Activated B cell treated with CpG ODN at 0.5 μM for 24 hours (primary cell): ENCODE data around the gene MYDGF. TPM values are rescaled to one million over a fixed set of nuclear protein-coding genes. Genes with fewer than 3 reads are reported as not detected.

Experiments
- ATAC-seq: fragments of 200-7000 bp; cut with Tn5 transposase; one replicate; pipeline ENCODE4 v1.10.0; 2021; ENCODE audit warnings: low read depth, mild to moderate bottlenecking, moderate library complexity
- CTCF ChIA-PET: fragments of 350-600 bp; sonication (Branson Sonifier 250); formaldehyde crosslinking; loops from one replicate; lab custom pipeline; 2021; ENCODE audit warnings: antibody characterized with exemption; lab: Charles Lee
- POLR2A ChIA-PET: fragments of 350-600 bp; sonication (Branson Sonifier 250); formaldehyde crosslinking; loops from one replicate; lab custom pipeline; 2021; ENCODE audit warnings: antibody characterized with exemption; lab: Charles Lee
- DNase-seq: peaks from one replicate; pipeline ENCODE4 v3.0.0; 2022
- H3K27ac Mint-ChIP-seq: one replicate; pipeline ENCODE4 v1.8.0; 2020; ENCODE audit warnings: mixed read lengths
- H3K27me3 Mint-ChIP-seq: one replicate; pipeline ENCODE4 v1.8.0; 2021; ENCODE audit warnings: mixed read lengths
- H3K36me3 Mint-ChIP-seq: one replicate; pipeline ENCODE4 v1.8.0; 2021; ENCODE audit warnings: low read depth, mixed read lengths
- H3K4me1 Mint-ChIP-seq: one replicate; pipeline ENCODE4 v1.8.0; 2021; ENCODE audit warnings: mixed read lengths
- H3K4me3 Mint-ChIP-seq: one replicate; pipeline ENCODE4 v1.8.0; 2020; ENCODE audit warnings: mild to moderate bottlenecking, mixed read lengths
- H3K9me3 Mint-ChIP-seq: one replicate; pipeline ENCODE4 v1.8.0; 2020; ENCODE audit warnings: mixed read lengths
- intact Hi-C: fragments of 100-400 bp; cut with micrococcal nuclease; formaldehyde crosslinking; loops from one replicate; pipeline ENCODE4 v1.15.1; 2024
- total RNA-seq: library from RNA; stranded (reverse); gene quantifications from 2 replicates; pipeline ENCODE4 v1.2.3, GENCODE V29; 2022
- TF ChIP-seq, protein P1 (sequence below): fragments of 200-600 bp; IDR thresholded peaks from one replicate; pipeline ENCODE4 v1.8.0; 2022; ENCODE audit warnings: antibody characterized with exemption, mild to moderate bottlenecking

The MYDGF gene
- total RNA-seq, 1 donor from 2014 or later: 30.9 TPM

DNA sequence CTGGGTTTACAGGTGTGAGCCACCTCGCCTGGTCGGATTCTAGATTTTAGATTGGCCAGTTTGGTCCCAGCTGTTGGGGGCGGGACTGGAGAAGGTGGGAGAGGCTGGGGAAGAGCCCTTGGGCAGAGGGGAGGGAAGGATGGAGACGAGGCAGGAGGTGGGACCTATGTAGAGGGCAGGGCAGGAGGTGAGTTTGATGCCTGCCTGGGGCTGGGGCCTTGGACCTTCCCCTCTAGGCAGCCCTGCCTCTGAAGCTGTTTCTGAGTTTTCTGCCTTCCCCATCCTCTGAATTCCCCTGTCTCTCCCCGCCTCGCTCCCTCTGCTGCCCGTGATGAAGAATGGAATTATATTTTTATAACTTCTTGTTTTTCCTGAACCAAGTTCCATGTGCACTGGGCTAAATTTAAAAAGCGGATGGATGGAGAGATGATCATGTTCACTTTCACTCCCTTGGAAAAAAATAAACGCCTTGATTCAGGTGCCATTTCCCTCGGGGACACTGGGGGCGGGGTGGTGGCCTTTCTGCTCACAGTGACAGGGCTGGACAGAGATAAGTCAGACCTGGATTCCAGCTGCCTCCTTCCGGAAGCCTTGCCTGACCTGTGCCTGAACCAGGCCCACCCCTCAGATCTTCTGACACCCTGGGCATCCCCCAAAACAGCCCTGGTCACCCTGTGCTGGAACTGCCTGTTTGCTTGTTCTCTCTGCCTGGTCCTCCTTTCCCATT is 47.3 kb downstream of the MYDGF start:
- no peak for ATAC-seq

GRCh38 chr19:4620675-4621074 is 49.5 kb downstream of the MYDGF start:
- DNase-seq (no peak), ATAC-seq (no peak)
- POLR2A ChIA-PET: no interaction called here
- Mint-ChIP-seq H3K27ac (no peak overlapping the region), H3K27me3 (peaks cover 15% of the 10 kb centered on the region), H3K9me3 (no peaks in the 10 kb centered on the region), H3K4me1 (no peaks in the 10 kb centered on the region), H3K4me3 (no peak overlapping the region), H3K36me3 (no peaks in the 10 kb centered on the region)
- CTCF ChIA-PET: interaction anchor here (1.0 kb wide), 1 partner anchor 28 kb away, joined by 4 read pairs; no protein-coding TSS in a partner anchor
- intact Hi-C loops: no loop called here
- TF ChIP-seq, protein P1, sequence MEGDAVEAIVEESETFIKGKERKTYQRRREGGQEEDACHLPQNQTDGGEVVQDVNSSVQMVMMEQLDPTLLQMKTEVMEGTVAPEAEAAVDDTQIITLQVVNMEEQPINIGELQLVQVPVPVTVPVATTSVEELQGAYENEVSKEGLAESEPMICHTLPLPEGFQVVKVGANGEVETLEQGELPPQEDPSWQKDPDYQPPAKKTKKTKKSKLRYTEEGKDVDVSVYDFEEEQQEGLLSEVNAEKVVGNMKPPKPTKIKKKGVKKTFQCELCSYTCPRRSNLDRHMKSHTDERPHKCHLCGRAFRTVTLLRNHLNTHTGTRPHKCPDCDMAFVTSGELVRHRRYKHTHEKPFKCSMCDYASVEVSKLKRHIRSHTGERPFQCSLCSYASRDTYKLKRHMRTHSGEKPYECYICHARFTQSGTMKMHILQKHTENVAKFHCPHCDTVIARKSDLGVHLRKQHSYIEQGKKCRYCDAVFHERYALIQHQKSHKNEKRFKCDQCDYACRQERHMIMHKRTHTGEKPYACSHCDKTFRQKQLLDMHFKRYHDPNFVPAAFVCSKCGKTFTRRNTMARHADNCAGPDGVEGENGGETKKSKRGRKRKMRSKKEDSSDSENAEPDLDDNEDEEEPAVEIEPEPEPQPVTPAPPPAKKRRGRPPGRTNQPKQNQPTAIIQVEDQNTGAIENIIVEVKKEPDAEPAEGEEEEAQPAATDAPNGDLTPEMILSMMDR: no peak

More for the DNA sequence above, 47.3 kb downstream of the MYDGF start:
- peaks cover 15% of the 10 kb centered on the region for H3K27me3 Mint-ChIP-seq
- no peaks in the 10 kb centered on the region for H3K36me3 Mint-ChIP-seq
- ChIA-PET POLR2A (interaction anchor here (0.5 kb wide), 1 partner anchor 1584 kb away, joined by 7 read pairs; no protein-coding TSS in a partner anchor), CTCF (no interaction called here)
- H3K27ac Mint-ChIP-seq: no peak overlapping the region
- H3K9me3 Mint-ChIP-seq: no peaks in the 10 kb centered on the region
- intact Hi-C loops: no loop called here
- H3K4me1 Mint-ChIP-seq: no peaks in the 10 kb centered on the region
- no peak overlapping the region for H3K4me3 Mint-ChIP-seq
- DNase-seq: no peak
- TF ChIP-seq, protein P1: no peak

DNA sequence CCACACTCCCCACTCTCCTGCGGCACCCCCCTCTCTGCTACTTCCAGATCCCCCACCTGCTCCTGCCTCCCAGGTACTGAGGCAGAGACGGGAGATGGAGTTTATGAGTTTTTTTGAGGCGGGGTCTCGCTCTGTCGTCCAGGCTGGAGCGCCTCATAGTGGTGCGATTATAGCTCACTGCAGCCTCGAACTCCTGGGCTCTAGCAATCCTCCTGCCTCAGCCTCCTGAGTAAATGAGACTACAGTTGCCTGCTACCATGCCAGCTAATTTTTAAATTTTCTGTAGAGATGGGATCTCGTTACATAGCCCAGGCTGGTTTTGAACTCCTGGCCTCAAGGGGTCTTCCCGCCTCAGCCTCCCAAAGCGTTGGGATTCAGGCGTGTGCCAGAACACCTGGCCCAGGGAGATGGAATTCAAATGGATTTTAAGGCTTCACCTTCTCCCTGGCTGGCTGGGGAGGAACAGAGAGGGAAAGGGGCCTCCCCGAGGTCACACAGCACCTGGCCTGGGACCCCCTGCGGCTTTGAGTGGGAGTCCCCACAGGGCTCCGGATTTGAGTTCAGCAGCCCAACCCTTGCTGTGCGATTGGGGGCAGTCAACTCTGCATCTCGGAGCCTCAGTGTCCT is 50.4 kb downstream of the MYDGF start:
- Mint-ChIP-seq H3K9me3 (no peaks in the 10 kb centered on the region), H3K27me3 (peaks cover 17% of the 10 kb centered on the region), H3K36me3 (no peaks in the 10 kb centered on the region), H3K4me3 (no peak overlapping the region), H3K27ac (no peak overlapping the region), H3K4me1 (no peaks in the 10 kb centered on the region)
- intact Hi-C loops: no loop called here
- ATAC-seq: no peak
- ChIA-PET POLR2A (no interaction called here), CTCF (no interaction called here)
- DNase-seq: no peak
- TF ChIP-seq, protein P1: no peak

DNA sequence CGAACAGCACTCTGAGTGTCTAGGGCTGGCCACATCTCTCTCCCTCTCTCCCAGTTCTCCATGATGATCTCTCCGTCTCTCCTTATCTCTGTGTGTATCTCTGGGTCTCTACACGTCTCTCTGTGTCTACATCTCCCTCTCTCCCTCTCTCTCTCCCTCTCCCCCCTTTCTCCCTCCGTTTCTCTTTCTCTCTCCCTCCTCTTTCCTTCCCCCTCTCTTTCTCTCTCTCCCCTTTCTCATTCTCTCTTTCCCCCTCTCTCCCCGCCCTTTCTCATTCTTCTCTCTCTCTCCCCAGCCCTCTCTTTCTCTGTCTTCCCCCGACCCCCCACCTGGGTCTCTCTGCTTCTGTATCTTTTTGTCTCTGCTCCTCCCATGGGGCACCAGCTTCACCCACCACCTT is 52.1 kb downstream of the MYDGF start:
- Mint-ChIP-seq H3K27ac (no peak overlapping the region), H3K9me3 (no peaks in the 10 kb centered on the region), H3K4me1 (no peaks in the 10 kb centered on the region), H3K4me3 (no peak overlapping the region), H3K27me3 (peaks cover 13% of the 10 kb centered on the region), H3K36me3 (no peaks in the 10 kb centered on the region)
- TF ChIP-seq, protein P1: no peak
- DNase-seq (no peak), ATAC-seq (no peak)
- ChIA-PET CTCF (interaction anchor here (1.4 kb wide), 1 partner anchor 15 kb away, joined by 5 read pairs; no protein-coding TSS in a partner anchor), POLR2A (no interaction called here)
- intact Hi-C loops: no loop called here

- ATAC-seq (no peak), DNase-seq (no peak)
- H3K27ac Mint-ChIP-seq: no peak overlapping the region
- no peak overlapping the region for H3K4me3 Mint-ChIP-seq
- POLR2A ChIA-PET: no interaction called here
- no peaks in the 10 kb centered on the region for H3K9me3 Mint-ChIP-seq
- peaks cover 15% of the 10 kb centered on the region for H3K27me3 Mint-ChIP-seq
- peaks cover 7% of the 10 kb centered on the region for H3K4me1 Mint-ChIP-seq
- intact Hi-C loops: no loop called here
- TF ChIP-seq, protein P1: no peak
- H3K36me3 Mint-ChIP-seq: no peaks in the 10 kb centered on the region
- CTCF ChIA-PET: no interaction called here
These were observed 56.8 kb downstream of the MYDGF start for GRCh38 chr19:4613254-4613751.
